NAMALWA (cell line): ENCODE data around the gene KCNQ1OT1.
"Not testable (repeated sequence)": the region's sequence is repeated elsewhere in the genome, so short reads cannot be mapped to it uniquely, and the experiment has no call there.

ENCODE experiments used
- DNase-seq: peaks from one replicate; pipeline ENCODE4 v3.0.0-alpha.2; 2015; ENCODE audit warnings: low spot score

Gene KCNQ1OT1

DNA sequence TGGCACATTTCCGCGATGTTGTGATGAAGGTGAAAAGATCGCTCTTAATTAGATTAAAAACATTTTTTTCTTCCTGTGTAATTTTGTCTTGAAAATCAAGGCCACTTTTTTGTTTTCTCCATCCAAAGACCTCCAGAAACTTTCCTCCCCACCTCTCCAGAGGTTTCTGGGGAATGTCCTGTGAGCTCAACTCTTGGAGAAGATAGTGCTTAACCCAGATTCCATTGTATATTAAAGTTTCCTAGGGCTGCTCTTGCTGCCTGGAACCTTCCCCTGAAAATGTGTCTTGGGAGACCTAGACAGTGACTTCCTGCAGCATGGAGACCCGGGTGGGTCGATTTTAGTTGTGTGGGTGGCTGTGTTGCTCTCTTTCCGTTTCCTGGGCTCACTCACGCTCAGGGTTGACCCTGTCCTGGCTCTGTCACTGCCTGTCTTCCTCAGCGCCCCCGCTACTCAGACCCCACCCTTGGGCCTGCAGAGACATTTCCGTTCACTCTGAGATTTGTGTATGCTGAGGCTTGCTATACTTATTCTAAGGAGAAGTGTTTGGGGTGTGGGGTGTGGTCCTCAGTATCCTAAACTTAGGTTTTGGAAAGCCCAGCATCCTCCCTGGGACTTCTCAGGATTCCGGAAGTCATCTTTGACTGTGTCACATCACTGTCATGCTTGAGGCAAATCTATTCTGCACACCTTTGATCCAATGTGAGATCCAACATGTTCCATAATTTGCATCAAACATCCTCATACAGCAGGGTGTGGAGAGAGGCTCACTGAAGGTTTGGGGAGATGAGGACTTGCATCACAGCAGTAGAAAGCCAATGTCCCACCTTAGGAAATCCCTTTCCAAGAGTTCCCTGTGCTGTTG lies 47.2 kb downstream of the KCNQ1OT1 start:
- no peak for DNase-seq

DNA sequence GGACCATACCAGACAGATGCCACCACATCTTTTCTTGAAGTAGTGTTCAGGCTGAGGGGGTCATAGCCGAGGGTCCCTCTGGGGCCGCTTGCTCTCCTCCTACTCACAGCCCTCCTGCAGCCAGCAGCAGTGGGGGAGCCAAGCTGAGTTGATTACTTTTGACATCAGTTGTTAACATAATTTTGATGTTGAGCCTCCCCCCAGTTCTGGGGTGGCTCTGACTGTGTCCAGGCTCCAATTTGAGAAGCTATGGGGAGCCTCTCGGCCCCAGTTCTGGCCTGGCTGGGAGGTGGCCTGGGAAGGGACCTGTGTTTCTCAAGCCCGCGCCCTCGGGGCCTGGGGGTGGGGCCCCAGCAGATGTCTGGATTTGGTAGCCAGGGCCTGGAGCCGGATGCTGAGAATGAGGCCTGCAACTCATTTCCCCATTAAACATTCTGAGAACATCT lies 47.9 kb downstream of the KCNQ1OT1 start:
- no peak for DNase-seq

DNA sequence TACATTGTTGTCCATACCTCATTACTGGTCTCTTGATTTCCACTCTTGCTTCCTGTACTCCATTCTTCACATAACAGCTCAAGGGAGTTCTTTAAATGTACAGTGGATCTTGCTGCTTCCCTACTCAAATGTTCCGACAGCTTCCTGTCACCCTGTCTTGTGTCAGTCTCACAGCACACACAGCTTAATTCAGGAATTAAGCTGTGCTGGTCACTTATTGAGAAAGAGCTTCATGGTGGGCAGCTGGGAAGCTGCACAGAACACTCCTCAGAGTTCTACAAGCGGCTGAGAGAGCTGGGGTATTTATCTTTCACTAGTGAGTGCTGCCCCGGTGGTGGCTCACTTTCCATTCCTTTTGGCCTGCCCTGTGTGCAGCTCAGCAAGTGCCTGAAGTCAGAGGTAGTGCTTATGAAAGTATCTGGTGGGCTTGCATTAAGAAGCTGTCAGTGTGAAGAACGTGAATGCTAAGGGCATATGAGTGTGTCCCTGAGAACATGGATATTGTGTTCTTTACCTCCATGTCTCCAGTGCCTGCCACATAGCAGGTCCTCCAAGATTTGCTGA lies 48.7 kb downstream of the KCNQ1OT1 start:
- no peak for DNase-seq

DNA sequence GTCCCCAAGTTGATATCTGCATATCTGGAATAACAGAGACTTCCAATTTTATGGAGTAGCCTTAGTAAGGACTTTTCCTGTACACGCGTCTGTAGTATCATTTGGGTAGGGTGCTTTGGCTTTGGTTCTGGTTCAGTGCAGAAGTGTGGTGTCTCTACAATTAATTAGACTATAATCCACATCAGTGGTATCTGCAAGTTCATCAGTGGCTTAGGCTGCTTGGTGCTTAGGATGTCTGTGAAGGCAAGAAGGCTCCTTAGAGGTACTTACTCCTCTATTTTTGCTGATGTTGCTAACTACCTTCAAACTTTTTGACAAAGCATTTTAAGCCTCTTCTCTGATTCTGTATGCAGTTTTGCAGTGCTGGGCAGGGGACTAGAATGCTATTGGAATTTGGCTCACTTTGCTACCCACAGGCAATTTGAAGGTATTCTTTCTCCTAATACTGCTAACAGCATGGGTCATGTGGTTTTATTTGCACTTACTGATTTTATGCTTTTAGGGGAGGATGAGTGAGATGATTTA lies 49.4 kb downstream of the KCNQ1OT1 start:
- DNase-seq, result no peak

DNA sequence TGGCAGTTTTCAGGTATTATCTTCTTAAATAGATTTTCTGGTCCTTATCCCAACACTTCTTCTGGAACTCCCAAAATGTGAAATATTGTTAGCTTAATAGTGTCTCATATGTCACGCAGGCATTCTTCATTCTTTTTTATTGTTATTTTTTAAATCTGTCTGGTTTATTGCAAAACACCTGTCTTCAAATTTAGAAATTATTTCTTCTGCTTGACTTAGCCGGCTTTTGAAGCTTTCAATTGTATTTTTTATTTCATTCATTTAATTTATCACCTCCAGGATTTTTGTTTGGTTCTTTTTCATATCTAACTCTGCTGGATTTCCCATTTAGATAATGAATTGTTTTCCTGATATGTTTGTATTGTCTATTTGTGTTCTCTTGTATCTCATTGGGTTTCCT lies 49.9 kb downstream of the KCNQ1OT1 start:
- no peak for DNase-seq

DNA sequence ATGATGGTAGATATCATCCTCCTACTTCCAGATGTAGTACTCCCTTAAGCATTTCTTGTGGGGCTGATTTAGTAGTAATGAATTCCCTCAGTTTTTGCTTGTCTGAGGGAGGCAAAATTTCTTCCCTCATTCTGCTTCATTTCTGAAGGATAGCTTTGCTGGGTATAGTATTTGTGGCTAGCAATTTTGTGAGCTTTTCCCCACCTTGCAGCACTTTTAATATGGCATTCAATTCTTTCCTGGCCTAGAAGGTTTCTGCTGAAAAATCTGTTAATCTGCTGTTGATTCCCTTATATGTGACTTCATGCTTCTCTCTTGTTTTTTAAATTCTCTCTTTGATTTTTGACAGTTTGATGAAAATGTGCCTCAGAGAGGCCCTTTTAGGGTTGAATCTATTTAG lies 50.4 kb downstream of the KCNQ1OT1 start:
- DNase-seq, result no peak

DNA sequence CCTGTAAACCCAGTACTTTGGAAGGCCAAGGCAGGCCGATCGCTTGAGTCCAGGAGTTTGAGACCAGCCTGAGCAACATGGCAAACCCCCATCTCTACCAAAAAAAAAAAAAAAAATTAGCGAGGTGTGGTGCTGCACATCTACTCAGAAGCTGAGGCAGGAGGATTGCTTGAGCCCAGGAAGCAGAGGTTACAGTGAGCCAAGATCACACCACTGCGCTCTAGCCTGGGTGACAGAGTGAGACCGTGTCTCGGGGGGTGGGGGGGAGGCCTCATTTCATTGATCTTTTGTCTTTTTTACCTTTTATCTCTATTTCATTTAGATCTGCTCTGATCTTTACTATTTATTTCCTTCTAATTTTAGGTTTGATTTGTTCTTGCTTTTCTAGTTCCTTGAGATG lies 51.8 kb downstream of the KCNQ1OT1 start:
- no peak for DNase-seq

DNA sequence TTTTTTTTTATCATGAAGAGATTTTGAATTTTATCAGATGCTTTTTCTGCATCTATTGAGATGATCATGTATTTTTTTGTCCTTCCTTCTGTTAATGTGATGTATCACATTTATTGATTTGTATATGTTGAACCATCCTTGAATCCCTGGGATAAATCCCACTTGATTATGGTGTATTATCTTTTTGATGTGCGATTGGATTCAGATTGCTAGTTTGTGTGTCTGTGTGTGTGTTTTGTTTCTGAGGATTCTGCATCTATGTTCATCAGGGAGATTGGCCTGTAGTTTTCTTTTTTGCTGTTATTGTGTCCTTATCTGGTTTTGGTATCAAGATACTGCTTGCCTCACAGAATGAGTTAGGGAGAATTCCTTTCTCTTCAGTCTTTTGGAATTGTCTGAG lies 52.6 kb downstream of the KCNQ1OT1 start:
- no peak for DNase-seq

DNA sequence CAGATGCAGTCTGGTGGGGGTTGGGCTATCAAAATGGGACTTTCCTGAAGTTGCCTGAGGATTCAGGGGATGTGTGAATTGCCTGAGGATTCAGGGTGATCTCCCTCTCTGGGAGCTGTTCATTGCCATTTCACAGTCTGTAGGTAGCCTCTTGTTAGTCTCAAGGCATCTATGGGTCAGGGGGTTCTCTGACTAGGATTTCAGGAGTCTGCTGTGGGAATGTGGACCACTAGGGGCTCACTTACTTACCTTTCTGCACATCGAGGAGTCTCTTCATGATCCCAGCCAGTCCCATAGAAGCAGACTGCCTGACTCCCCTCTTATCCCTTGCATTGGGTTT lies 54.0 kb downstream of the KCNQ1OT1 start:
- DNase-seq, result no peak

DNA sequence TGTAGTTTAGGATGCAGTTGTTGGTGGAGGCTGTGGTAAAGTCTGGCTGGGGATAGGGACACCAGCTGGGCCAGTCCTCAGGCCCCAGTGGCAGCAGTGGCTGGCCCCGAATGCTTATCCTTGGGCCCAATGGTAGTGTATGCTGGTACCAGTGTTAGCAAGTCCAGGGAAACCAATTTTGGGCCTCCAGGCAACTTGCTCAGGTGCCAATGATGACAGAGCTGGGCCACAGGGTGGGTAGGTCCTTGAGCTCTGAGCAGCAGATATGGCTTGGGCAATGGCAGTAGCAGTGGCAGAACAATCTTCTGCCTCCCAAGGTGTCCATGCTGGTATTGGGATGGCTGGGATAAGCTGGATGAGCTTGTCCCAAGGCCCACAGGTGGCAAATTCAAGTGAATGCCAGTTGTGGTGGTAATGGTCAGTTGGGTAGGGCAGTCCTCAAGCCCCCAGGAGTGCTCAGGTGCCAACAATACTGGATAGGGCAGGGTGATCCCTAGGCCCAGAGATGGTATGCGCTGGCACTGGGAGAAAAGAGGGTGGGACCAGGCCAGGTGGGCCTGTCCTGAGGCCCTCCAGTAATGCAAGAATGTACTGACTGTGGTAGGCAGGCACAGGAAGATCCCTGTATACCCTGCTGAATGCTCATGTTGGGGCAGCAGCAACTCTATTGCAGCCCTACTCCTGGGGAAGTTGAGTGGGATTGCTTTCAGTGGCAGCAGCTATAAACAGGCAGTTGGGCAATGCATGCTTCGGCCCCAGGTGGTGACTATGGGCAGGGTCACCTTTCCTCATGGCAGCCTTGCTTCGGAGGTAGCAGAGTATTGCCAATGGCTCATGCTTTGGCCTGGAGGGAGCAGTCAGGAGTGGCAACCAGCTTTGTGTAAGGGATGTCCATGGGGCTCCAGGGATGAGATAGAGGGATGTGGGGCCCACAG lies 54.7 kb downstream of the KCNQ1OT1 start:
- no peak for DNase-seq

DNA sequence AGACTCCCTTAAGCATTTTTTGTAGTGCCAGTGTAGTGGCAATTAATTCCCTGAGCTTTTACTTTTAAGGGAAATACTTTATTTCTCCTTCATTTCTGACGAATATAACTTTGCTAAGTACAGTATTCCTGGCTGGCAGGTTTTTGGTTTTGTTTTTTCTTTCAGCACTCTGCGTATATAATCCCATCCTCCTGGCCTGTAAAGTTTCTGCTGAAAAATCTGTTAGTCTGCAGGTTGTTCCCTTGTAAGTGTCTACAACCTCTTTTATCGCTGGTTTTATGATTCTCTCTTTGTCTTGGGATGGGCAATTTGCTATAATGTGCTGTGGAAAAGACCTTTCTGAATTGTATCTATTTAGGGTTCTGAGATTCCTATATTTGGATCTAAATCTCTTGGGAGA lies 56.0 kb downstream of the KCNQ1OT1 start:
- no peak for DNase-seq

DNA sequence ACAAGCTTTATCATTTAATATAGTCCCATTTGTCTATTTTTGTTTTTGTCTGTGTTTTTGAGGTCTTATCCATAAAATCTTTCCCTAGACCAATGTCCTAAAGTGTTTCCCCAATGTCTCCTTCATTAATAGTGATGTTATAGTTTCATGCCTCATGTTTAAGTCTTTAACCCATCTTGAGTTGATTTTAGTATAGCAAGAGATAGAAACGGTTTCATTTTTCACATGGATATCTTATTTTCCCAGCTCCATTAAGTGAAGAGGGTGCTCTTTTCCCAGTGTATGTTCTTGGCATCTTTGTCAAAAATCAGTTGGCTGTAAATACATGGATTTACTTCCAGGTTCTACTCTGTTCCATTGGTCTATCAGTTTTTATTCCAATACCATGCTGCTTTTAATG lies 58.2 kb downstream of the KCNQ1OT1 start:
- DNase-seq, result no peak

DNA sequence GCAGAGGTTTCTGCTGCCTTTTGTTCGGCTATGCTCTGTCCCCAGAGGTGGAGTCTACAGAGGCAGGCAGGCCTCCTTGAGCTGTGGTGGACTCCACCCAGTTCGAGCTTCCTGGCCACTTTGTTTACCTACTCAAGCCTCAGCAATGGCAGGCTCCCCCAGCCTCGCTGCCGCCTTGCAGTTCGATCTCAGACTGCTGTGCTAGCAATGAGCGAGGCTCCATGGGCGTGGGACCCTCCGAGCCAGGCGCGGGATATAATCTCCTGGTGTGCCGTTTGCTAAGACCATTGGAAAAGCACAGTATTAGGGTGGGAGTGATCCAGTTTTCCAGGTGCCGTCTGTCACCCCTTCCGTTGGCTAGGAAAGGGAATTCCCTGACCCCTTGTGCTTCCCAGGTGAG lies 60.0 kb downstream of the KCNQ1OT1 start:
- DNase-seq, result not testable (repeated sequence)

DNA sequence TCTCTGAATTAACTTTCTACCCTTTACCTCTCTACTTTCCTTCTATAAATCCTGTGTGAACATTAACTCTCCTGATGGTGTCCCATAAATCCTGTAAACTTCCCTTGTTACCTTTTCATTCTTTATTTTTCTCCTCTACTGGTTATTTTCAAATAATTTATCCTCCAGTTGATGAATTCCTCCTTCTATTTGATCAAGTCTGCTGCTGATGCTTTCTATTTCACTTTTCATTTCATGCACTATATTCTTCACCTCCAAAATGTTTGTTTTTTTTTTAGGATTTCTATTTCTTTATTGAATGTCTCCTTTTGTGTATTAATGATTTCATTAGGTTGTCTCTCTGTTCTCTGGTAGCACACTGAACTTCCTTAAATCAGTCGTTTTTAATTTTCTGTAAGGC lies 68.6 kb downstream of the KCNQ1OT1 start:
- DNase-seq, result no peak

DNA sequence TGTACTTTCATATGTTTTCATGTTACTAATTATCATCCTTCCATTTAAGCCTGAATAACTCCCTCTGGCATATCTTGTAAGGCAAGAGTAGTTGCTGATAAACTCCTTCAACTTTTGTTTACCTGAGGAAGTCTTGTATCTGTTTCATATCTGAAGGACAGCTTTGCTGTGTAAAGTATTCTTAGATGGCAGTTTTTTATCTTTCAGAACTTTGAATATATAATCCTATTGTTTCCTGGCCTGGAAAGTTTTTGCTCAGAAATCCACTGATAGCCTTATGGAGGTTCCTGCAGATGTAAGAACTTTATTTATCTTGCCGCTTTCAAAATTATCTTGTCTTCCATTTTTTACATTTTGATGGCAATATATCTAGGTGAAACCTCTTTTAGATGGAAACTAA lies 69.1 kb downstream of the KCNQ1OT1 start:
- DNase-seq, result no peak

DNA sequence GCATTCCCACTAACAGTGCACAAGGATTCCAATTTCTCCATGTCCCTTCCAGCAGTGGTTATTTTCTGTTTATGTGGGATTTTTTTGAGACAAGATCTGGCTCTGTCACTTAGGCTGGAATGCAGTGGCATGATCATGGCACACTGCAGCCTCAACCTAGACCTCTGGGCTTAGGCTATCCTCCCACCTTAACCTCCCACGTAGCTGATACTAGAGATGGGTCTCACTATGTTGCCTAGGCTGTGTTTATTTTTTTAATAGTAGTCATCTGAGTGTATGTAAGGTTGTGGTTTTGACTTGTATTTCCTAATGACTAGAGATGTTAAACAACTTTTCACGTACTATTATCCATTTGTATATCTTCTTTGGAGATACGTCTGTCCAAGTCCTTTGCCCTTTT lies 74.6 kb downstream of the KCNQ1OT1 start:
- no peak for DNase-seq

DNA sequence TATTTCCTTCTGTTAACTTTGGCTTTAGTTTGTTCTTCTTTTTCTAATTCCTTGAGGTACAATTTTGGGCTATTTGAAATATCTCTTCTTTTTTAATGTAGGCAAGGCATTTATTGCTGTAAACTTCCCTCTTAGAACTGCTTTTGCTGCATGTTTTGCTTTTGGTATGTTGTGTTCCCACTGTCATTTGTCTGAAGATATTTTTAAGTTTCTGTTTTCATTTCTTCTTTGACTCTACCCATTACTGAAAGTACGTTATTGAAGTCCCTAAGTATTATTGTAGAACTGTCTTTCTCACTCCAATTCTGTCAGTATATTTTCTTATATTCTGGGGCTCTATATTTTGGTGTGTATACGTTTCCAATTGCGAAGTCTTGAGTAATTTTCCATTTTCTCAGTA lies 77.9 kb downstream of the KCNQ1OT1 start:
- DNase-seq, result no peak

DNA sequence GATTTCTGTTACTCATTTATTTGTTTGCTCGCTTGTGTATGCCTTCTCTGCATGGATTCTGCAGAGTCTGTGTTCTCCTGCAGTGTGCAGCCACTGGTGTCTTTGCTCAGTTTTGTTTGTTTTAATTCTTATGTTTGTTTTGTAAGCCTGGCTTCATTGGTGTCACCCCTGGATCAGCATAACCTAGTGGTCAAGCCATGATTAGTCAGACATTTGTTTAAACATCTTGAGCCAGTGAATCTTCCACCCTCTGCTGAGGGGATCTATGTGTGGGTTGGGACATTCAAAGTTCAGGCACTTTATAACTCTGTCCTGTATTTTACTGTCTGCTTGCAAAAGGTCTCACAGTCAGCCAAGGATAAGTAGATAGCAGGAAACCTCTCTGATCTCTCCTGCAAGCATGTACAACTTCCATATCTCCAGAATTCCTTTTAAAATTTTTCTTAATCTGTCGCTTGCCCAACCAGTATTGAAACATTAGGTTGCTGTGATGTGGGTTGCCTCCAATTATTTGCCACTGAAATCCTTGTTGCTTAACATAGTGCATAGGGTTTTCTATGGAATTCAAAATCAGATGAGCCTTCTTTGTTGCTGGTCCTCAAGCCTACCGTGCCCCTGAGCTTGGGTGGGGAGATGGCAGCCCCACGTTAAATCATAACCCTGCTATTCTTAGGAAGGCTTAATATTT lies 86.8 kb downstream of the KCNQ1OT1 start:
- no peak for DNase-seq

DNA sequence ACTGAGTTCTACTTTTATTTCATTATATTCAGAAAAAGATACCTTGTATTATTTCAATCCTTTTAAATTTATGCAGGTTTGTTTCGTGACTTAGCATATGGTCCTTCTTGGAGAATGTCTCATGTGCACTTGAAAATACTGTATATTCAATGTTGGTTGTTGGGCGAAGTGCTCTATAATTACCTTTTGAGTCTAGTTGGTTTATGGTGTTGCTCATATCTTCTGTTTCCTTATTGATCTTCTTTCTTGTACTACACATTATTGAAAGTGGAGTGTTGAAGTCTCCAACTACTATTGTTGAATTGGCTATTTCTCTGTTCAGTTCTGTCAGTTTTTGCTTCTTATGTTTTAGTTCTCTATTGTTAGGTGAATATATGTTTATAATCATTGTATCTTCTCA lies 90.4 kb downstream of the KCNQ1OT1 start:
- DNase-seq, result no peak

DNA sequence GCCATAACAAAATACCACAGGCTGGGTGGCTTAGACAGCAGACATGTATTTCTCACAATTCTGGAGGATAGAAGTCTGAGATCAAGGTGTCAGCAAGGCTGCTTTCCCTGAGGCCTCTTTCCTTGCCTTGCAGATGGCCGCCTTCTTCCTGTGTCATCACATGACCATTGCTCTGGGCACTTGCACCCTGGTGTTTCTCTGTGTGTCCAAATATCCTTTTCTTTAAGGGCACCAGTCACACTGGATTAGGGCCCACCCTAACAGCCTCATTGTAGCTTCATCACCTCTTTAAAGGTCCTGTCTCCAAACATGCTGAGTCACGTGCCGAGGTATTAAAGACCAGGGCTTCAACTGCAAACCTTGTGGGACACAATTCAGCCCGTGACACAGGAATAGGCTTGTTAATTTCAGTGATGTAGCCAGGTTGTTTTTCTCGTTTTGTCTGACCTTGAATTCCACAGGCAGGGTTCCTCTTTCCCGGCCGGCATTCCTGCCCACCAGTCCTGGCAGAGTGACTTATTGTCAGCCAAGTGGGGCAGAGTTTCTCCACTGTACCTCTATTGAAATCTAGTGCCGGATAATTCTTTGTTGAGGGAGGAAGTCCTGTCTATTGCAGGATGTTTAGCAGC lies 100.1 kb downstream of the KCNQ1OT1 start:
- DNase-seq, result no peak

DNA sequence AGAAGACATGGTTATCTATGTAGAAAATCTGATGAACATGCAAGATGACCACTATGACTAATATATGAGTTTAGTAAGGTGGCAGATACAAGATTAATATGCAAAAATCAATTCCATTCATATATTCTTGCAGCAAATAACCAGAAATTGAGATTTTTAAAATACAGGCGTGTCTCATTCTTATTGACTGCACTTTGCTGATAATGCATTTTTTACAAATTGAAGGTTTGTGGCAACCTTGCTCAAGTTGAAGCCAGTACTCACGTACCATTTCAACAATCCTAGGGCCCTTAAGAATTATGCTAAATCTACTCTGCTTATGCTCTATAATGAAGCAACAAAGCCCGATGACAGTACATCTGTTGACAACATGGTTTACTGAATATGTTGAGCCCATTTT lies 104.6 kb downstream of the KCNQ1OT1 start:
- no peak for DNase-seq

DNA sequence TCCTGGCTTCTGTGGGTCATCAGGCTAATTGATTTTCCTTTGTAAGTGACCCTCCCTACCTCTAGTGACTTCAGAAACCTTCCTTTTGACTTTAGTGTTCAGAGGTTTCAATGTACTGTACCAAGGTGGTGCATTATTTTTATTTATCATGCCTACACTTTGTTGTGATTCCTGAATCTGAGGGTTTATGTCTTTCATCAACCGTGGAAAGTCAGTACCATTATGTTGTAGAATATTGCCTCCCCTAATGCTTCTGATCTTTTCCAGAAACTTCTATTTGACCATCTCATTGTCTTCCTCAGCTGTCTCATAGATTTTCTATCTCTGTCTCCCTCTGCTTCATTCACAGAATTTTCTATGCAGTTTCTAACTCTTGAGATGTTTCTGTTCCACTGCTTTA lies 105.5 kb downstream of the KCNQ1OT1 start:
- no peak for DNase-seq
